Hepatocyte (in vitro differentiated cells): Measurements from ENCODE around the gene ARMCX1. TPM values are rescaled to one million over a fixed set of nuclear protein-coding genes. Genes with fewer than 3 reads are reported as not detected.
"Not testable (repeated sequence)": the region's sequence is repeated elsewhere in the genome, so short reads cannot be mapped to it uniquely, and the experiment has no call there.

Experiments used
- DNase-seq: peaks from one replicate; pipeline ENCODE4 v3.0.0-alpha.2; 2016; ENCODE audit warnings: low spot score
- H2AFZ ChIP-seq: fragments of 200-600 bp; sonication (generic); 2 replicates; pipeline ENCODE4 v1.6.0; 2016; ENCODE audit warnings: antibody characterized with exemption, mild to moderate bottlenecking
- H3K27ac ChIP-seq: fragments of 200-600 bp; sonication (generic); 2 replicates; pipeline ENCODE4 v1.5.1; 2016; ENCODE audit warnings: mild to moderate bottlenecking
- H3K27me3 ChIP-seq: fragments of 200-600 bp; sonication (generic); 2 replicates; pipeline ENCODE4 v1.6.1; 2016
- H3K36me3 ChIP-seq: fragments of 200-600 bp; sonication (generic); replicated peaks from 2 replicates; pipeline ENCODE4 v1.5.1; 2016; ENCODE audit warnings: low read depth; ENCODE audit not compliant: insufficient read depth
- H3K4me1 ChIP-seq: fragments of 200-600 bp; sonication (generic); 2 replicates; pipeline ENCODE4 v1.5.1; 2016; ENCODE audit warnings: mild to moderate bottlenecking, moderate library complexity; ENCODE audit not compliant: insufficient read depth
- H3K4me2 ChIP-seq: fragments of 200-600 bp; sonication (generic); 2 replicates; pipeline ENCODE4 v1.6.0; 2016
- H3K4me3 ChIP-seq: fragments of 200-600 bp; sonication (generic); 2 replicates; pipeline ENCODE4 v1.5.1; 2016; ENCODE audit warnings: mild to moderate bottlenecking
- H3K79me2 ChIP-seq: fragments of 200-600 bp; sonication (generic); 2 replicates; pipeline ENCODE4 v1.6.0; 2017; ENCODE audit warnings: mild to moderate bottlenecking
- H3K9me2 ChIP-seq: fragments of 200-600 bp; sonication (generic); replicated peaks from 2 replicates; pipeline ENCODE4 v1.6.0; 2017; ENCODE audit warnings: mild to moderate bottlenecking; ENCODE audit not compliant: insufficient read depth
- H3K9me3 ChIP-seq: fragments of 200-600 bp; sonication (generic); 2 replicates; pipeline ENCODE4 v1.5.1; 2016; ENCODE audit warnings: low read depth, mild to moderate bottlenecking
- H4K20me1 ChIP-seq: fragments of 200-600 bp; sonication (generic); 2 replicates; pipeline ENCODE4 v1.6.0; 2016; ENCODE audit warnings: mild to moderate bottlenecking; ENCODE audit not compliant: insufficient read depth, poor library complexity, severe bottlenecking
- CTCF ChIP-seq: fragments of 200-600 bp; sonication (generic); IDR thresholded peaks from 2 replicates; pipeline ENCODE4 v1.5.1; 2016; ENCODE audit warnings: antibody characterized with exemption, mild to moderate bottlenecking; ENCODE audit not compliant: poor library complexity
- EZH2 ChIP-seq: fragments of 200-600 bp; sonication (generic); IDR thresholded peaks from 2 replicates; pipeline ENCODE4 v1.6.1; 2016; ENCODE audit warnings: antibody characterized with exemption, mild to moderate bottlenecking, borderline replicate concordance
- EZH2phosphoT487 ChIP-seq: fragments of 200-600 bp; sonication (generic); IDR thresholded peaks from one replicate; pipeline ENCODE4 v1.6.1; 2018; ENCODE audit warnings: antibody characterized with exemption, mild to moderate bottlenecking, low read depth, moderate library complexity; ENCODE audit not compliant: unreplicated experiment, severe bottlenecking
- WGBS: methylation state at CpG from one replicate; pipeline ENCODE4 v1.1.6; 2016; ENCODE audit warnings: low lambda C conversion rate; ENCODE audit errors: missing lambda C conversion rate; 5-methylcytosine and 5-hydroxymethylcytosine counted together
- polyA plus RNA-seq: library from polyadenylated mRNA; unstranded; fragments of >200 nt; fragmentation: Nextera tagmentation; extraction: Ambion mirVana; gene quantifications from 2 replicates; pipeline ENCODE4 v1.2.1, GENCODE V29; 2016
- total RNA-seq: library from RNA; depleted of rRNA; stranded (reverse); fragments of >200 nt; gene quantifications from 2 replicates; pipeline ENCODE4 v1.2.3, GENCODE V29; 2014

The ARMCX1 gene
- total RNA-seq (53.1 and 62.4 TPM in 2 replicates), polyA plus RNA-seq (35.2 and 41.5 TPM in 2 replicates)

- Histone ChIP-seq H3K4me1 (peaks cover 6% of the 10 kb centered on the region), H3K79me2 (no peaks in the 10 kb centered on the region), H3K4me3 (peak within 1 kb of the TSS; percentile 34), H2AFZ (peak within 1 kb of the TSS; percentile 50), H3K9me2 (no peaks in the 10 kb centered on the region), H3K4me2 (peak within 1 kb of the TSS; percentile 74), H3K27ac (peak within 1 kb of the TSS; percentile 96), H3K27me3 (no peaks in the 10 kb centered on the region), H3K9me3 (no peaks in the 10 kb centered on the region), H4K20me1 (no peaks in the 10 kb centered on the region), H3K36me3 (no peaks in the 10 kb centered on the region)
- DNase-seq = peak; percentile 81
- 52% methylated on average over 20 of the region's 20 CpGs for WGBS
- TF ChIP-seq CTCF = no peak
- TF ChIP-seq EZH2phosphoT487 = no peak
- no peak for TF ChIP-seq EZH2
These were observed at the start of gene ARMCX1 for GRCh38 chrX:101550362-101550750. ARMCX1 (plus strand) TSS chrX:101550547; CDS start chrX:101552931, 2,384 bp downstream.

- H3K27ac ChIP-seq, H4K20me1 ChIP-seq, H2AFZ ChIP-seq, H3K9me2 ChIP-seq, DNase-seq, H3K4me2 ChIP-seq, H3K79me2 ChIP-seq, H3K27me3 ChIP-seq, H3K4me1 ChIP-seq, H3K4me3 ChIP-seq, H3K9me3 ChIP-seq, H3K36me3 ChIP-seq: not testable (repeated sequence)
- 100% methylated on average over 1 of the region's 1 CpG for WGBS
These were observed 47.4 kb upstream of the ARMCX1 start for GRCh38 chrX:101502929-101503328.

GRCh38 chrX:101507372-101507771 lies 43.0 kb upstream of the ARMCX1 start:
- H3K4me1 ChIP-seq = no peaks in the 10 kb centered on the region
- no peaks in the 10 kb centered on the region for H3K9me3 ChIP-seq
- no peaks in the 10 kb centered on the region for H3K36me3 ChIP-seq
- no peaks in the 10 kb centered on the region for H3K27me3 ChIP-seq
- no peak overlapping the region for H3K4me2 ChIP-seq
- H3K27ac ChIP-seq = no peak overlapping the region
- no peak overlapping the region for H2AFZ ChIP-seq
- TF ChIP-seq CTCF (no peak), EZH2phosphoT487 (no peak), EZH2 (no peak)
- no peaks in the 10 kb centered on the region for H3K79me2 ChIP-seq
- no peaks in the 10 kb centered on the region for H4K20me1 ChIP-seq
- no peaks in the 10 kb centered on the region for H3K9me2 ChIP-seq
- DNase-seq = no peak
- H3K4me3 ChIP-seq = no peak overlapping the region

- no peak overlapping the region for H3K4me2 ChIP-seq
- H3K27ac ChIP-seq = no peak overlapping the region
- no peak for DNase-seq
- no peaks in the 10 kb centered on the region for H3K9me3 ChIP-seq
- no peak for TF ChIP-seq CTCF
- no peak for TF ChIP-seq EZH2
- no peak for TF ChIP-seq EZH2phosphoT487
- no peaks in the 10 kb centered on the region for H3K36me3 ChIP-seq
- no peaks in the 10 kb centered on the region for H3K4me1 ChIP-seq
- H3K9me2 ChIP-seq = no peaks in the 10 kb centered on the region
- H4K20me1 ChIP-seq = no peaks in the 10 kb centered on the region
- H3K79me2 ChIP-seq = no peaks in the 10 kb centered on the region
- no peak overlapping the region for H2AFZ ChIP-seq
- H3K27me3 ChIP-seq = no peaks in the 10 kb centered on the region
- no peak overlapping the region for H3K4me3 ChIP-seq
- WGBS = 75% methylated on average over 4 of the region's 4 CpGs
These were observed 42.4 kb upstream of the ARMCX1 start for GRCh38 chrX:101507986-101508385.
